Gastroesophageal sphincter (tissue), 3 donors: ENCODE data around the gene CHAMP1.

ENCODE experiments used
- CTCF ChIP-seq, 4 experiments: fragments of 200-600 bp in 2 of 4; fragments of 450-650 bp in 2 of 4; sonication (generic) in 1 of 4; IDR thresholded peaks; one replicate each; pipeline ENCODE4 v1.5.1; 2017 to 2019; ENCODE audit warnings: antibody characterized with exemption in 4 of 4, mild to moderate bottlenecking in 2 of 4, moderate library complexity in 2 of 4
- POLR2A ChIP-seq, 2 donors: fragments of 450-650 bp; IDR thresholded peaks; one replicate each; pipeline ENCODE4 v1.6.1; 2017; ENCODE audit warnings: antibody characterized with exemption in 2 of 2, mild to moderate bottlenecking in 2 of 2, moderate library complexity in 1 of 2

GRCh38 chr13:114296448-114296847 is 17.9 kb upstream of the CHAMP1 start:
- TF ChIP-seq POLR2A (IDR thresholded peaks at IDR 0.05) (no peak), CTCF (IDR thresholded peaks at IDR 0.05) (no peak)
